SK-N-SH (cell line): ENCODE results near the gene GLB1L3. TPM values are rescaled to one million over a fixed set of nuclear protein-coding genes. Genes with fewer than 3 reads are reported as not detected.

ENCODE experiments used
- CTCF ChIA-PET: fragments of 300-600, 350-600 bp; formaldehyde crosslinking; extraction: SDS; loops from one replicate; lab custom pipeline; 2021; lab: Yijun Ruan, JAX
- POLR2A ChIA-PET: fragments of 350-600 bp; sonication (Branson Sonifier 250); formaldehyde crosslinking; extraction: SDS; loops from one replicate; lab custom pipeline; 2020; ENCODE audit warnings: antibody characterized with exemption, inconsistent platforms; lab: Yijun Ruan, JAX
- DNase-seq: peaks from one replicate; pipeline ENCODE4 v3.0.0; 2012
- H2AFZ ChIP-seq: fragments of 200-600 bp; sonication (generic); 2 replicates; pipeline ENCODE4 v1.8.1; 2016; ENCODE audit warnings: antibody characterized with exemption, mild to moderate bottlenecking, low read depth
- H3F3A ChIP-seq: fragments of 200-600 bp; sonication (generic); replicated peaks from 2 replicates; pipeline ENCODE3; 2016; ENCODE audit warnings: antibody characterized with exemption, mild to moderate bottlenecking; ENCODE audit not compliant: insufficient read depth
- H3K27ac ChIP-seq, 2 experiments: fragments of 200-500 bp in 1 of 2; fragments of 200-600 bp in 1 of 2; sonication (Bioruptor generic) in 1 of 2; sonication (generic), shearing (Covaris generic) in 1 of 2; 2 replicates each; pipeline versions ENCODE4 v1.5.1 to v1.6.1; 2014 to 2016; ENCODE audit warnings: low read depth in 2 of 2, inconsistent platforms in 1 of 2, low read length in 1 of 2, mild to moderate bottlenecking in 1 of 2, mixed read lengths in 1 of 2
- H3K27me3 ChIP-seq: fragments of 200-600 bp; sonication (generic), shearing (Covaris generic); 2 replicates; pipeline ENCODE4 v1.6.1; 2016; ENCODE audit warnings: mixed run types; ENCODE audit not compliant: insufficient read depth
- H3K36me3 ChIP-seq, 2 experiments: fragments of 200-500 bp in 1 of 2; fragments of 200-600 bp in 1 of 2; sonication (Bioruptor generic) in 1 of 2; sonication (generic) in 1 of 2; replicated peaks in 1 of 2; 2 replicates each; pipeline versions ENCODE3 to v1.5.1; 2014 to 2016; ENCODE audit warnings: low read length in 1 of 2, mild to moderate bottlenecking in 1 of 2; ENCODE audit not compliant: insufficient read depth in 2 of 2, control insufficient read depth in 1 of 2
- H3K4me1 ChIP-seq, 2 experiments: fragments of 200-500 bp in 1 of 2; fragments of 200-600 bp in 1 of 2; sonication (Bioruptor generic) in 1 of 2; sonication (generic), shearing (Covaris generic) in 1 of 2; 2 replicates each; pipeline versions ENCODE4 v1.5.1 to v1.6.1; 2014 to 2016; ENCODE audit warnings: low read depth in 1 of 2, low read length in 1 of 2, mixed run types in 1 of 2; ENCODE audit not compliant: insufficient read depth in 2 of 2, control insufficient read depth in 1 of 2
- H3K4me2 ChIP-seq: fragments of 200-600 bp; sonication (generic), shearing (Covaris generic); 2 replicates; pipeline ENCODE4 v1.6.1; 2017; ENCODE audit warnings: mixed run types
- H3K4me3 ChIP-seq, 2 experiments: fragments of 200-500 bp in 1 of 2; fragments of 200-600 bp in 1 of 2; sonication (Bioruptor generic) in 1 of 2; sonication (generic), shearing (Covaris generic) in 1 of 2; 2 replicates each; pipeline versions ENCODE4 v1.5.1 to v1.8.1; 2014 to 2016; ENCODE audit warnings: low read depth in 2 of 2, inconsistent platforms in 1 of 2, low read length in 1 of 2, mild to moderate bottlenecking in 1 of 2, mixed read lengths in 1 of 2, moderate library complexity in 1 of 2
- H3K79me2 ChIP-seq: fragments of 200-600 bp; sonication (generic); 2 replicates; pipeline ENCODE4 v1.8.1; 2017; ENCODE audit warnings: mild to moderate bottlenecking; ENCODE audit not compliant: insufficient read depth
- H3K9ac ChIP-seq: fragments of 200-600 bp; sonication (generic); 2 replicates; pipeline ENCODE4 v1.6.1; 2017; ENCODE audit warnings: mixed run types
- H3K9me2 ChIP-seq: fragments of 200-600 bp; sonication (generic); 2 replicates; pipeline ENCODE4 v1.6.1; 2017; ENCODE audit warnings: mixed run types
- H3K9me3 ChIP-seq: fragments of 200-600 bp; sonication (generic); 2 replicates; pipeline ENCODE4 v1.6.1; 2017; ENCODE audit warnings: mixed run types, mild to moderate bottlenecking, moderate library complexity
- H4K20me1 ChIP-seq: fragments of 200-600 bp; sonication (generic); 2 replicates; pipeline ENCODE4 v1.6.1; 2017; ENCODE audit warnings: mild to moderate bottlenecking, mixed run types; ENCODE audit not compliant: insufficient read depth
- CHD2 ChIP-seq: fragments of 150-350 bp; IDR thresholded peaks from 2 replicates; pipeline ENCODE4 v1.6.1; 2018; ENCODE audit warnings: low read length; ENCODE audit not compliant: partially characterized antibody
- CTCF ChIP-seq: fragments of 200-600 bp; sonication (generic); IDR thresholded peaks from 2 replicates; pipeline ENCODE4 v1.6.1; 2017; ENCODE audit warnings: antibody characterized with exemption, mild to moderate bottlenecking, moderate library complexity
- ELF1 ChIP-seq: IDR thresholded peaks from 2 replicates; pipeline ENCODE4 v1.4.0; 2012
- EP300 ChIP-seq, 2 experiments: IDR thresholded peaks; 2 replicates each; pipeline versions ENCODE4 v1.4.0 to v1.6.1; 2012; ENCODE audit warnings: borderline replicate concordance in 1 of 2, low read depth in 1 of 2, low read length in 1 of 2
- EZH2phosphoT487 ChIP-seq: fragments of 200-600 bp; sonication (generic); IDR thresholded peaks from 2 replicates; pipeline ENCODE4 v1.6.1; 2017; ENCODE audit warnings: low read depth, mixed run types, mild to moderate bottlenecking, antibody characterized with exemption, moderate library complexity, borderline replicate concordance
- FOSL2 ChIP-seq: IDR thresholded peaks from 2 replicates; pipeline ENCODE4 v1.4.0; 2012; ENCODE audit warnings: low read depth, mild to moderate bottlenecking, moderate library complexity, borderline replicate concordance
- FOXJ3 ChIP-seq: sonication (generic); formaldehyde crosslinking; IDR thresholded peaks from 2 replicates; pipeline ENCODE4 v1.5.1; 2020; ENCODE audit warnings: mild to moderate bottlenecking, missing genetic modification reagents
- GATA2 ChIP-seq: sonication (generic); formaldehyde crosslinking; IDR thresholded peaks from 2 replicates; pipeline ENCODE4 v1.5.0; 2020; ENCODE audit warnings: mild to moderate bottlenecking, missing genetic modification reagents
- MEF2A ChIP-seq: IDR thresholded peaks from 2 replicates; pipeline ENCODE4 v1.4.0; 2012; ENCODE audit warnings: low read depth, borderline replicate concordance
- NRF1 ChIP-seq: IDR thresholded peaks from 2 replicates; pipeline ENCODE4 v1.6.1; 2012; ENCODE audit warnings: low read depth, mild to moderate bottlenecking, low read length
- POLR2AphosphoS5 ChIP-seq: IDR thresholded peaks from 2 replicates; pipeline ENCODE4 v1.6.1; 2012; ENCODE audit warnings: low read depth, low read length
- RAD21 ChIP-seq: IDR thresholded peaks from 2 replicates; pipeline ENCODE4 v1.6.1; 2012; ENCODE audit warnings: mild to moderate bottlenecking, low read length
- RFX5 ChIP-seq: IDR thresholded peaks from 2 replicates; pipeline ENCODE4 v1.6.1; 2012; ENCODE audit warnings: mild to moderate bottlenecking, improper control_type of control experiment, low read length
- RXRA ChIP-seq: IDR thresholded peaks from 2 replicates; pipeline ENCODE4 v1.4.0; 2012; ENCODE audit warnings: low read depth, mild to moderate bottlenecking, borderline replicate concordance
- SIN3A ChIP-seq: IDR thresholded peaks from 2 replicates; pipeline ENCODE4 v1.6.1; 2012; ENCODE audit warnings: low read depth, mild to moderate bottlenecking, low read length, moderate library complexity, borderline replicate concordance
- TCF12 ChIP-seq: IDR thresholded peaks from 2 replicates; pipeline ENCODE4 v1.4.0; 2012
- TEAD4 ChIP-seq: IDR thresholded peaks from 2 replicates; pipeline ENCODE4 v1.4.0; 2012; ENCODE audit warnings: mild to moderate bottlenecking, borderline replicate concordance; ENCODE audit not compliant: insufficient read depth
- WGBS: methylation state at CpG from one replicate; pipeline ENCODE4 v1.1.6; 2017; ENCODE audit warnings: low lambda C conversion rate; 5-methylcytosine and 5-hydroxymethylcytosine counted together
- polyA plus RNA-seq, 3 experiments: library from polyadenylated mRNA; depleted of rRNA; stranded (reverse); fragments of >200 nt; gene quantifications; 2 replicates each; pipeline ENCODE4 v1.2.3, GENCODE V29; 2012
- TF ChIP-seq, protein P1 (sequence below): IDR thresholded peaks from 2 replicates; pipeline ENCODE4 v1.6.1; 2012; ENCODE audit warnings: mild to moderate bottlenecking, low read depth, low read length, moderate library complexity
- TF ChIP-seq, protein P2 (sequence below): IDR thresholded peaks from 2 replicates; pipeline ENCODE4 v1.4.0; 2012; ENCODE audit warnings: low read depth, borderline replicate concordance

Gene GLB1L3
- polyA plus RNA-seq, 1 of the 3 experiments (the other 2 are of a cell fraction) = not detected

DNA sequence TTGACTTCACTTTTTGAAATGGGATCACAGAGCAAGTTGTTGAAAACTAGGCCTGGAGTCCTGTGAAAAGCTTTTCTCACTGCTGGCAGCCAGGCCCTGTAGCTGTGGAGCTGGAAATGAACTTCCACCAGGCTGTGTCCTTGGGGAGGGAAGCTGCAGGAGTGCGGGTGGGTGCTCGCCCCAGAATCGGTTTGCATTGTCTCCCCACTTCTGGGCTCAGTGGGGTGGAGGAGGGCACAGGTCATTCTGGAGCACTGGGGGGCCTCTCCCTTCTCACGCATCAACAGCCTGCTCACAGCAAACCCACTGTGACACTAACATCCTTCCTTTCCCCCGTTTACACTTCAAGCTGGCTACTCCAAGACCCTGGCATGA is 70.8 kb downstream of the GLB1L3 start:
- TF ChIP-seq TCF12 = no peak
- TF ChIP-seq TEAD4 = no peak
- no peak for TF ChIP-seq CHD2
- no peak for TF ChIP-seq CTCF
- TF ChIP-seq EZH2phosphoT487 = no peak
- TF ChIP-seq, protein P1, sequence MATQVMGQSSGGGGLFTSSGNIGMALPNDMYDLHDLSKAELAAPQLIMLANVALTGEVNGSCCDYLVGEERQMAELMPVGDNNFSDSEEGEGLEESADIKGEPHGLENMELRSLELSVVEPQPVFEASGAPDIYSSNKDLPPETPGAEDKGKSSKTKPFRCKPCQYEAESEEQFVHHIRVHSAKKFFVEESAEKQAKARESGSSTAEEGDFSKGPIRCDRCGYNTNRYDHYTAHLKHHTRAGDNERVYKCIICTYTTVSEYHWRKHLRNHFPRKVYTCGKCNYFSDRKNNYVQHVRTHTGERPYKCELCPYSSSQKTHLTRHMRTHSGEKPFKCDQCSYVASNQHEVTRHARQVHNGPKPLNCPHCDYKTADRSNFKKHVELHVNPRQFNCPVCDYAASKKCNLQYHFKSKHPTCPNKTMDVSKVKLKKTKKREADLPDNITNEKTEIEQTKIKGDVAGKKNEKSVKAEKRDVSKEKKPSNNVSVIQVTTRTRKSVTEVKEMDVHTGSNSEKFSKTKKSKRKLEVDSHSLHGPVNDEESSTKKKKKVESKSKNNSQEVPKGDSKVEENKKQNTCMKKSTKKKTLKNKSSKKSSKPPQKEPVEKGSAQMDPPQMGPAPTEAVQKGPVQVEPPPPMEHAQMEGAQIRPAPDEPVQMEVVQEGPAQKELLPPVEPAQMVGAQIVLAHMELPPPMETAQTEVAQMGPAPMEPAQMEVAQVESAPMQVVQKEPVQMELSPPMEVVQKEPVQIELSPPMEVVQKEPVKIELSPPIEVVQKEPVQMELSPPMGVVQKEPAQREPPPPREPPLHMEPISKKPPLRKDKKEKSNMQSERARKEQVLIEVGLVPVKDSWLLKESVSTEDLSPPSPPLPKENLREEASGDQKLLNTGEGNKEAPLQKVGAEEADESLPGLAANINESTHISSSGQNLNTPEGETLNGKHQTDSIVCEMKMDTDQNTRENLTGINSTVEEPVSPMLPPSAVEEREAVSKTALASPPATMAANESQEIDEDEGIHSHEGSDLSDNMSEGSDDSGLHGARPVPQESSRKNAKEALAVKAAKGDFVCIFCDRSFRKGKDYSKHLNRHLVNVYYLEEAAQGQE = no peak
- no peak for TF ChIP-seq RAD21
- TF ChIP-seq MEF2A = no peak
- TF ChIP-seq FOSL2 = no peak
- TF ChIP-seq GATA2 (CRISPR knock-in tag) = no peak
- no peak for TF ChIP-seq SIN3A
- DNase-seq = no peak
- Histone ChIP-seq H2AFZ (no peak overlapping the region), H3K4me1 (no peaks in the 10 kb centered on the region), H3K9me2 (no peaks in the 10 kb centered on the region), H3K9me3 (no peaks in the 10 kb centered on the region), H3K9ac (no peak overlapping the region), H3K27ac (no peak overlapping the region), H3K27me3 (no peaks in the 10 kb centered on the region), H4K20me1 (no peaks in the 10 kb centered on the region), H3K4me3 (no peak overlapping the region), H3K36me3 (no peaks in the 10 kb centered on the region), H3K4me2 (no peak overlapping the region), H3K79me2 (no peaks in the 10 kb centered on the region), H3F3A (no peaks in the 10 kb centered on the region)
- WGBS = 65% methylated on average over 5 of the region's 5 CpGs
- ChIA-PET CTCF (no interaction called here), POLR2A (no interaction called here)

DNA sequence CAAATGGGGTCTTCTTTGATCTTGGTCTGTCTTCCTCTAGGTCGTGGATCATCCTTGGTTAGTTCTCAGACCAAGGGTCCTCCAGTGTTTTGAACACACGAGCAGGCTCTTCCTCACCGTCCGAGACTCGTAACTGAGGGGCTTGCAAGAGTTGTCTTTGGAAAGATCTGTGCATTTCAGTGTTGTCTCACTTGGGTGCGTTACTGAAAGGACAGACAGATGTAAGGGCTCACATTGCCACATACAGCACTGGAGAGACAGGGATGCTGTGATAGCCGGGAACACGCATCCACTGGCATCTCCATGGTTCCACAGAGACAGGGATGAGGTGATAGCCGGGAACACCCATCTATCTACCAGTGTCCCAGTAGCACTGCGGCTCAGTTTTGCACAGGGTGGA is 71.3 kb downstream of the GLB1L3 start:
- Histone ChIP-seq H2AFZ (no peak overlapping the region), H3K27ac (no peak overlapping the region), H4K20me1 (no peaks in the 10 kb centered on the region), H3F3A (no peaks in the 10 kb centered on the region), H3K4me1 (no peaks in the 10 kb centered on the region), H3K36me3 (no peaks in the 10 kb centered on the region), H3K9me3 (no peaks in the 10 kb centered on the region), H3K9ac (no peak overlapping the region), H3K79me2 (no peaks in the 10 kb centered on the region), H3K4me3 (no peak overlapping the region), H3K9me2 (no peaks in the 10 kb centered on the region), H3K4me2 (no peak overlapping the region), H3K27me3 (no peaks in the 10 kb centered on the region)
- CTCF ChIA-PET = no interaction called here
- WGBS = 59% methylated on average over 7 of the region's 10 CpGs
- DNase-seq = no peak
- POLR2A ChIA-PET = no interaction called here
- no peak for TF ChIP-seq RXRA
- TF ChIP-seq NRF1 = no peak
- TF ChIP-seq, protein P2, sequence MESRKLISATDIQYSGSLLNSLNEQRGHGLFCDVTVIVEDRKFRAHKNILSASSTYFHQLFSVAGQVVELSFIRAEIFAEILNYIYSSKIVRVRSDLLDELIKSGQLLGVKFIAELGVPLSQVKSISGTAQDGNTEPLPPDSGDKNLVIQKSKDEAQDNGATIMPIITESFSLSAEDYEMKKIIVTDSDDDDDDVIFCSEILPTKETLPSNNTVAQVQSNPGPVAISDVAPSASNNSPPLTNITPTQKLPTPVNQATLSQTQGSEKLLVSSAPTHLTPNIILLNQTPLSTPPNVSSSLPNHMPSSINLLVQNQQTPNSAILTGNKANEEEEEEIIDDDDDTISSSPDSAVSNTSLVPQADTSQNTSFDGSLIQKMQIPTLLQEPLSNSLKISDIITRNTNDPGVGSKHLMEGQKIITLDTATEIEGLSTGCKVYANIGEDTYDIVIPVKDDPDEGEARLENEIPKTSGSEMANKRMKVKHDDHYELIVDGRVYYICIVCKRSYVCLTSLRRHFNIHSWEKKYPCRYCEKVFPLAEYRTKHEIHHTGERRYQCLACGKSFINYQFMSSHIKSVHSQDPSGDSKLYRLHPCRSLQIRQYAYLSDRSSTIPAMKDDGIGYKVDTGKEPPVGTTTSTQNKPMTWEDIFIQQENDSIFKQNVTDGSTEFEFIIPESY = no peak
- no peak for TF ChIP-seq FOXJ3
- TF ChIP-seq ELF1 = no peak
- no peak for TF ChIP-seq MEF2A
- no peak for TF ChIP-seq RFX5
- TF ChIP-seq TCF12 = no peak
- no peak for TF ChIP-seq EP300 (IDR thresholded peaks at IDR 0.05; ENCODE audit: borderline replicate concordance in 1 of 2, low read depth in 1 of 2, low read length in 1 of 2)
- no peak for TF ChIP-seq POLR2AphosphoS5
- no peak for TF ChIP-seq GATA2 (CRISPR knock-in tag)
- TF ChIP-seq RAD21 = no peak
